ENCODE data around the gene ZNF583. TPM values are rescaled to one million over a fixed set of nuclear protein-coding genes. Genes with fewer than 3 reads are reported as not detected.

ZNF583 gene
- polyA plus RNA-seq, 1 of the 3 experiments (the other 2 are of a cell fraction) = 1.9 TPM

GRCh38 chr19:56403764-56404704 is at the start of gene ZNF583 (continued):
- peak; percentile 63; the same call in 1 of the 2 replicates for TF ChIP-seq TAF1 (IDR thresholded peaks at IDR 0.05; ENCODE audit: borderline replicate concordance, low read depth, low read length)
- TF ChIP-seq GABPA (IDR thresholded peaks at IDR 0.05; ENCODE audit: low read depth) = 0 out of 2 replicates have a peak, but pooled peaks have one; percentile 28
- TF ChIP-seq, protein P1, sequence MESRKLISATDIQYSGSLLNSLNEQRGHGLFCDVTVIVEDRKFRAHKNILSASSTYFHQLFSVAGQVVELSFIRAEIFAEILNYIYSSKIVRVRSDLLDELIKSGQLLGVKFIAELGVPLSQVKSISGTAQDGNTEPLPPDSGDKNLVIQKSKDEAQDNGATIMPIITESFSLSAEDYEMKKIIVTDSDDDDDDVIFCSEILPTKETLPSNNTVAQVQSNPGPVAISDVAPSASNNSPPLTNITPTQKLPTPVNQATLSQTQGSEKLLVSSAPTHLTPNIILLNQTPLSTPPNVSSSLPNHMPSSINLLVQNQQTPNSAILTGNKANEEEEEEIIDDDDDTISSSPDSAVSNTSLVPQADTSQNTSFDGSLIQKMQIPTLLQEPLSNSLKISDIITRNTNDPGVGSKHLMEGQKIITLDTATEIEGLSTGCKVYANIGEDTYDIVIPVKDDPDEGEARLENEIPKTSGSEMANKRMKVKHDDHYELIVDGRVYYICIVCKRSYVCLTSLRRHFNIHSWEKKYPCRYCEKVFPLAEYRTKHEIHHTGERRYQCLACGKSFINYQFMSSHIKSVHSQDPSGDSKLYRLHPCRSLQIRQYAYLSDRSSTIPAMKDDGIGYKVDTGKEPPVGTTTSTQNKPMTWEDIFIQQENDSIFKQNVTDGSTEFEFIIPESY (IDR thresholded peaks at IDR 0.05; ENCODE audit: borderline replicate concordance, low read depth) = no peak
- TF ChIP-seq RAD21 (IDR thresholded peaks at IDR 0.05; ENCODE audit: low read length) = no peak
- TF ChIP-seq SIN3A (IDR thresholded peaks at IDR 0.05; ENCODE audit: borderline replicate concordance, low read depth, low read length) = no peak; the same call in 1 of the 2 replicates
- TF ChIP-seq, protein P2, sequence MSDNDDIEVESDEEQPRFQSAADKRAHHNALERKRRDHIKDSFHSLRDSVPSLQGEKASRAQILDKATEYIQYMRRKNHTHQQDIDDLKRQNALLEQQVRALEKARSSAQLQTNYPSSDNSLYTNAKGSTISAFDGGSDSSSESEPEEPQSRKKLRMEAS (IDR thresholded peaks at IDR 0.05; ENCODE audit: low read depth) = peak; percentile 54; the same call in 1 of the 2 replicates
- TF ChIP-seq PBX3 (IDR thresholded peaks at IDR 0.05) = no peak
- TF ChIP-seq, protein P3, sequence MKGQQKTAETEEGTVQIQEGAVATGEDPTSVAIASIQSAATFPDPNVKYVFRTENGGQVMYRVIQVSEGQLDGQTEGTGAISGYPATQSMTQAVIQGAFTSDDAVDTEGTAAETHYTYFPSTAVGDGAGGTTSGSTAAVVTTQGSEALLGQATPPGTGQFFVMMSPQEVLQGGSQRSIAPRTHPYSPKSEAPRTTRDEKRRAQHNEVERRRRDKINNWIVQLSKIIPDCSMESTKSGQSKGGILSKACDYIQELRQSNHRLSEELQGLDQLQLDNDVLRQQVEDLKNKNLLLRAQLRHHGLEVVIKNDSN (IDR thresholded peaks at IDR 0.05; ENCODE audit: borderline replicate concordance, low read depth) = no peak

GRCh38 chr19:56355517-56355916 is 48.6 kb upstream of the ZNF583 start:
- POLR2A ChIA-PET = no interaction called here
- no peaks in the 10 kb centered on the region for H3K9me2 ChIP-seq
- H3K4me1 ChIP-seq (ENCODE audit: control insufficient read depth in 1 of 2, insufficient read depth in 2 of 2, low read depth in 1 of 2, low read length in 1 of 2) = no peaks in the 10 kb centered on the region
- H3K36me3 ChIP-seq (replicated peaks in 1 of 2; ENCODE audit: control insufficient read depth in 1 of 2, insufficient read depth in 2 of 2, low read length in 1 of 2) = no peaks in the 10 kb centered on the region
- H3K27ac ChIP-seq (ENCODE audit: low read depth in 2 of 2, low read length in 1 of 2) = no peak overlapping the region
- H3K4me3 ChIP-seq (ENCODE audit: low read depth in 2 of 2, low read length in 1 of 2) = no peak overlapping the region
- no peaks in the 10 kb centered on the region for H3K79me2 ChIP-seq (ENCODE audit: insufficient read depth)
- H3F3A ChIP-seq (replicated peaks; ENCODE audit: insufficient read depth) = no peaks in the 10 kb centered on the region
- no peaks in the 10 kb centered on the region for H3K27me3 ChIP-seq (ENCODE audit: insufficient read depth)
- no peaks in the 10 kb centered on the region for H3K9me3 ChIP-seq
- no peak overlapping the region for H2AFZ ChIP-seq (ENCODE audit: low read depth)
- no peak overlapping the region for H3K9ac ChIP-seq
- no peaks in the 10 kb centered on the region for H4K20me1 ChIP-seq (ENCODE audit: insufficient read depth)
- no peak for DNase-seq
- 59% methylated on average over 1 of the region's 1 CpG for WGBS (ENCODE audit: low lambda C conversion rate)
- TF ChIP-seq RAD21 (IDR thresholded peaks at IDR 0.05; ENCODE audit: low read length) (no peak), FOXJ3 (CRISPR knock-in tag; IDR thresholded peaks at IDR 0.05) (no peak), ELF1 (IDR thresholded peaks at IDR 0.05) (no peak), IRF3 (IDR thresholded peaks at IDR 0.05; ENCODE audit: low read depth, low read length) (no peak), USF2 (IDR thresholded peaks at IDR 0.05; ENCODE audit: borderline replicate concordance, low read depth, low read length) (no peak), MEF2A (IDR thresholded peaks at IDR 0.05; ENCODE audit: borderline replicate concordance, low read depth) (no peak), RCOR1 (IDR thresholded peaks at IDR 0.05; ENCODE audit: low read length) (no peak), MXI1 (IDR thresholded peaks at IDR 0.05; ENCODE audit: low read depth, low read length) (no peak), CTCF (IDR thresholded peaks at IDR 0.05) (no peak)
- TF ChIP-seq, protein P3 (IDR thresholded peaks at IDR 0.05; ENCODE audit: borderline replicate concordance, low read depth) = no peak
- no peak overlapping the region for H3K4me2 ChIP-seq
- CTCF ChIA-PET = interaction anchor here (2.7 kb wide), 1 partner anchor 22 kb away, joined by 6 read pairs; no protein-coding TSS in a partner anchor
